Pancreas (tissue), 10 donors: ENCODE results near the gene PKM. TPM values are rescaled to one million over a fixed set of nuclear protein-coding genes. Genes with fewer than 3 reads are reported as not detected.

ENCODE experiments used
- ATAC-seq, 4 donors: fragments of 200-7000 bp; cut with Tn5 transposase; one replicate each; pipeline versions ENCODE4 v1.8.0 to v1.9.1; 2020; ENCODE audit warnings: mild to moderate bottlenecking in 4 of 4, moderate library complexity in 4 of 4
- DNase-seq, 6 donors: peaks; one replicate each; pipeline ENCODE4 v3.0.0-alpha.2; 2020
- FAIRE-seq: peaks from 2 replicates; lab custom pipeline; 2012; peaks lifted over from hg19 to GRCh38; lab: Jason Lieb, UNC
- H3K27ac ChIP-seq, 4 donors: fragments of 200-600 bp; sonication (generic); 1 replicate in 3 of 4; 2 replicates in 1 of 4; pipeline versions ENCODE4 v1.5.0 to v1.8.0; 2020
- H3K27me3 ChIP-seq, 4 donors: fragments of 200-600 bp; one replicate each; pipeline ENCODE4 v1.8.0; 2021
- H3K36me3 ChIP-seq, 3 donors: fragments of 200-600 bp; sonication (generic) in 1 of 3; one replicate each; pipeline versions ENCODE4 v1.5.0 to v1.8.0; 2020 to 2021
- H3K4me1 ChIP-seq, 3 donors: fragments of 200-600 bp; one replicate each; pipeline ENCODE4 v1.8.0; 2021
- H3K4me3 ChIP-seq, 4 donors: fragments of 200-600 bp; sonication (generic) in 2 of 4; one replicate each; pipeline versions ENCODE4 v1.5.0 to v1.8.0; 2020 to 2021
- H3K9me3 ChIP-seq, 4 donors: fragments of 200-600 bp; one replicate each; pipeline ENCODE4 v1.8.0; 2021
- CTCF ChIP-seq, 4 donors: fragments of 200-600 bp; sonication (generic) in 3 of 4; IDR thresholded peaks; one replicate each; pipeline versions ENCODE4 v1.5.0 to v1.8.0; 2021; ENCODE audit warnings: antibody characterized with exemption in 4 of 4
- WGBS, 2 donors: extraction: QIAGEN DNeasy Blood & Tissue Kit; methylation state at CpG; one replicate each; pipeline ENCODE4 v1.1.7; 2013; 5-methylcytosine and 5-hydroxymethylcytosine counted together
- intact Hi-C, 3 donors: fragments of 100-400 bp; cut with DNase I; formaldehyde crosslinking; loops; one replicate each; pipeline versions ENCODE4 v1.11.1 to v1.14.2; 2022
- polyA plus RNA-seq, 2 donors: library from polyadenylated mRNA; stranded (reverse); fragments of 200-250 nt; gene quantifications; one replicate each; pipeline ENCODE4 v1.2.3, GENCODE V29; 2013
- total RNA-seq, 6 donors: library from RNA; stranded (reverse); fragmentation: NEBNext Ultra II Directional in 4 of 6; extraction: Animal tissue kit (Norgen Biotek cat#: 25700) in 4 of 6; gene quantifications; one replicate each; pipeline versions ENCODE4 v1.2.1 to v1.2.4, GENCODE V29; 2021 to 2023
- donor health status: healthy with polysubstance abuse.
- donor health status: DM: no; HTN: no; CAD: no; lungs with moderate emphysema.
- donor health status: DM: no; HTN: no; CAD: no.
- donor health status: control.
- donor health status: control.
- donor health status: Bipolar disorder and iron deficiency.
- donor health status: DM: yes; HTN: yes; CAD: no.
- donor health status: DM: no; HTN: no; CAD: no.
- donor health status: DM: no; HTN: no; CAD: no.
- donor health status: DM: yes; HTN: yes; CAD: no.

Gene PKM
- total and polyA plus RNA-seq, 8 donors, result 61.8 to 219 (median 110) TPM

- TF ChIP-seq CTCF (IDR thresholded peaks at IDR 0.05), result peak; percentile 59 to 69 (median 66)
- DNase-seq (peak in 5 of 6 donors; percentile 79 to 92 (median 86)), FAIRE-seq (no peak), ATAC-seq (peak; percentile 88 to 95 (median 90))
- Histone ChIP-seq H3K4me3 (peak overlapping the region; percentile 16 to 49 (median 38)), H3K27me3 (no peaks in the 10 kb centered on the region), H3K27ac (peak overlapping the region; percentile 61 to 92 (median 84)), H3K9me3 (no peaks in the 10 kb centered on the region), H3K36me3 (no peaks in the 10 kb centered on the region), H3K4me1 (peaks cover 0 to 19% (median 10%) of the 10 kb centered on the region in 3 donors)
- 1 to 2% methylated on average over 19 of the region's 19 CpGs for WGBS, 2 donors
- intact Hi-C loops, result loop anchor here in 1 of 3 donors (10.0 kb wide), 1 partner anchor 411 kb away; no protein-coding TSS in a partner anchor
Measured at GRCh38 chr15:72155635-72156616, 75.1 kb downstream of the PKM start.

- Histone ChIP-seq H3K27me3 (no peaks in the 10 kb centered on the region), H3K4me3 (peak overlapping the region; percentile 16 to 49 (median 38)), H3K4me1 (peaks cover 0 to 19% (median 10%) of the 10 kb centered on the region in 3 donors), H3K27ac (peak overlapping the region; percentile 61 to 92 (median 84)), H3K36me3 (no peaks in the 10 kb centered on the region), H3K9me3 (no peaks in the 10 kb centered on the region)
- no peak for TF ChIP-seq CTCF (IDR thresholded peaks at IDR 0.05)
- intact Hi-C loops, result loop anchor here in 1 of 3 donors (10.0 kb wide), 1 partner anchor 410 kb away; no protein-coding TSS in a partner anchor
- DNase-seq, result peak; percentile 92 to 97 (median 94)
- peak; percentile 85 to 92 (median 86) for ATAC-seq
- WGBS, 2 donors, result 5 to 7% methylated on average over 14 of the region's 14 CpGs
- FAIRE-seq, result no peak
Measured at GRCh38 chr15:72155003-72155621, 75.9 kb downstream of the PKM start.

GRCh38 chr15:72154316-72154715 is 76.7 kb downstream of the PKM start:
- intact Hi-C loops, result loop anchor here in 1 of 3 donors (10.0 kb wide), 1 partner anchor 410 kb away; no protein-coding TSS in a partner anchor
- Histone ChIP-seq H3K27me3 (no peaks in the 10 kb centered on the region), H3K9me3 (no peaks in the 10 kb centered on the region), H3K27ac (peak overlapping the region in 2 of 4 donors; percentile 90 to 92), H3K4me3 (no peak overlapping the region), H3K36me3 (no peaks in the 10 kb centered on the region), H3K4me1 (peaks cover 0 to 19% (median 10%) of the 10 kb centered on the region in 3 donors)
- 95% methylated on average over 7 of the region's 7 CpGs for WGBS, 2 donors
- TF ChIP-seq CTCF (IDR thresholded peaks at IDR 0.05), result no peak
- FAIRE-seq (no peak), DNase-seq (no peak), ATAC-seq (no peak)

GRCh38 chr15:72153269-72154000 is 77.6 kb downstream of the PKM start:
- DNase-seq, result no peak
- Histone ChIP-seq H3K27me3 (no peaks in the 10 kb centered on the region), H3K4me1 (peaks cover 0 to 19% (median 10%) of the 10 kb centered on the region in 3 donors), H3K9me3 (no peaks in the 10 kb centered on the region), H3K36me3 (no peaks in the 10 kb centered on the region), H3K4me3 (no peak overlapping the region), H3K27ac (peak overlapping the region in 1 of 4 donors; percentile 28)
- no peak for TF ChIP-seq CTCF (IDR thresholded peaks at IDR 0.05)
- 68 to 69% methylated on average over 4 to 5 of the region's 5 CpGs for WGBS, 2 donors
- no peak for FAIRE-seq
- ATAC-seq, result no peak
- intact Hi-C loops, result loop anchor here in 1 of 3 donors (10.0 kb wide), 1 partner anchor 409 kb away; no protein-coding TSS in a partner anchor

Other genes with a start within 250 kb of the PKM start
- 10 to 100 TPM in 2 of 6 donors, 1 to 10 TPM in 4; 6.6 to 21.0 (median 9.1) TPM for gene MYO9A, start 113.0 kb downstream of the PKM start, total RNA-seq
- gene MYO9A, start 113.0 kb downstream of the PKM start, polyA plus RNA-seq, result 1 to 10 TPM; 1.2 to 1.8 TPM
- 1 to 10 TPM in 5 of 6 donors, under 1 TPM in 1; 0.65 to 2.2 (median 1.6) TPM for gene SENP8, start 112.8 kb downstream of the PKM start, total RNA-seq
- gene SENP8, start 112.8 kb downstream of the PKM start, polyA plus RNA-seq, result 1 to 10 TPM in 1 of 2 donors, under 1 TPM in 1; 0.49 to 1.4 TPM
- under 1 TPM in 1 of 6 donors, not detected in 5; 0.19 TPM for gene GRAMD2A, start 33.4 kb downstream of the PKM start, total RNA-seq
- gene GRAMD2A, start 33.4 kb downstream of the PKM start, polyA plus RNA-seq, result under 1 TPM in 1 of 2 donors, not detected in 1; 0.28 TPM
- 10 to 100 TPM; 31.1 to 55.5 (median 39.7) TPM for gene PARP6, start 41.4 kb upstream of the PKM start, total RNA-seq
- gene PARP6, start 41.4 kb upstream of the PKM start, polyA plus RNA-seq, result 100 to 1,000 TPM; 121 to 178 TPM
- 1 to 10 TPM in 1 of 6 donors, under 1 TPM in 5; 0.25 to 1.9 (median 0.61) TPM for gene CELF6, start 89.0 kb upstream of the PKM start, total RNA-seq
- 10 to 100 TPM in 1 of 2 donors, 1 to 10 TPM in 1; 4.1 to 13.6 TPM for gene CELF6, start 89.0 kb upstream of the PKM start, polyA plus RNA-seq
- 10 to 100 TPM; 30.2 to 74.3 (median 39.9) TPM for gene HEXA, start 144.8 kb upstream of the PKM start, total RNA-seq
- 10 to 100 TPM; 72.8 to 76.0 TPM for gene HEXA, start 144.8 kb upstream of the PKM start, polyA plus RNA-seq
- not detected for gene TMEM202, start 167.1 kb upstream of the PKM start, total RNA-seq
- gene TMEM202, start 167.1 kb upstream of the PKM start, polyA plus RNA-seq, result not detected
- 10 to 100 TPM; 59.7 to 91.3 (median 68.8) TPM for gene ARIH1, start 243.1 kb upstream of the PKM start, total RNA-seq
- 10 to 100 TPM; 11.5 to 22.5 TPM for gene ARIH1, start 243.1 kb upstream of the PKM start, polyA plus RNA-seq